Skeletal muscle cell (primary cell): ENCODE data around the gene NPB.
"Not testable (repeated sequence)": the region's sequence is repeated elsewhere in the genome, so short reads cannot be mapped to it uniquely, and the experiment has no call there.

ENCODE experiments used
- DNase-seq: peaks from one replicate; pipeline ENCODE4 v3.0.0-alpha.2; 2010; ENCODE audit warnings: low read depth
- H3K4me3 ChIP-seq: 2 replicates; pipeline ENCODE4 v1.5.1; 2011; ENCODE audit warnings: low read depth, mild to moderate bottlenecking, control low read depth, low read length, moderate library complexity

NPB gene

DNA sequence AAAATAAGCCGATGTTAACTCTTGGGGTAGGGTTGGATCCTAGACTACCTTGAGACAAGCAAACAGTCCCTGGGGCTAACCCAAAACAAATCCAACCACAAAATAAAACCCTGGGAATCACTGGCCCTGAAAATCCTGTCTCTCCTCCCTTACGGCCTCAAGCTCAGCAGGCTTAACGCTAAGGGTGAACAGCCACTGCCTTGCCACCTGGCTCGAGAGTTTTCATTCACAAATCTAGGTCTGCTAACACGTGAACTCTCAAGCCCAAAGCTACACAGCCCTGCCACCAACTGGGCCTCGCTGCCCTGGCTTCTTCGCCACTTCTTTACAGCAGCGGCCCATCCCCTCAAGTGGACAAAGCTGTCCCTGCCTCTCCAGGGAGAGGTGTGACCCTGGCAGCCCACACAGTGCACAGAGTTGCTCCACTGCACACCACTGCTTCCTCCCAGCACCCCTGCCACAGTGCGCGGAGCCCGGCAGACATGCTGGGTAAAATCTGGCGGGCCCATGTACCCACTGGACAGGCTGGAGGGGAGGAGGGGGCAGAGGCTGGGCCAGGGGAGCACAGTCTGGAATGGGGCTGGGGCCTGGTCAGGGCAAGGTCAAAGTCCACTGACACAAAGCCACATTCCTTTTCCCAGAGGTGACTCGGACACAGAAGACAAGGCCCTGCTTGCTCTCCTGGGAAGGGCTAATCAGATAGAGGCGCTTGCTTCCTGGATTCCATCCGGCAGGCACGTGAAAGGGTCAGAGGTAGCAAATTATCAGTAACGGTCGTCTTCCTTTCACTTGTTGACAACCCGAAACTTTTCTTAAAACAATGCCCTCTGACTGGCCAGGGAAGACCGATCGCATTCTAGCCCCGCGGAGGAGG, 8.2 kb downstream of the NPB start:
- DNase-seq = no peak
- peak overlapping the region; percentile 87 for H3K4me3 ChIP-seq

- H3K4me3 ChIP-seq = peak overlapping the region; percentile 87
- DNase-seq = no peak
These were observed 8.8 kb downstream of the NPB start for GRCh38 chr17:81910840-81911276.

GRCh38 chr17:81911277-81911961, 9.4 kb downstream of the NPB start, which contains the start of gene PCYT2:
PCYT2 (minus strand) TSS chr17:81911399; CDS start chr17:81911355, 44 bp downstream.
- peak within 1 kb of the TSS; percentile 87 for H3K4me3 ChIP-seq
- peak; percentile 34 for DNase-seq

- no peak for DNase-seq
- H3K4me3 ChIP-seq = no peak overlapping the region
These were observed 9.9 kb downstream of the NPB start for GRCh38 chr17:81911969-81912368.

DNA sequence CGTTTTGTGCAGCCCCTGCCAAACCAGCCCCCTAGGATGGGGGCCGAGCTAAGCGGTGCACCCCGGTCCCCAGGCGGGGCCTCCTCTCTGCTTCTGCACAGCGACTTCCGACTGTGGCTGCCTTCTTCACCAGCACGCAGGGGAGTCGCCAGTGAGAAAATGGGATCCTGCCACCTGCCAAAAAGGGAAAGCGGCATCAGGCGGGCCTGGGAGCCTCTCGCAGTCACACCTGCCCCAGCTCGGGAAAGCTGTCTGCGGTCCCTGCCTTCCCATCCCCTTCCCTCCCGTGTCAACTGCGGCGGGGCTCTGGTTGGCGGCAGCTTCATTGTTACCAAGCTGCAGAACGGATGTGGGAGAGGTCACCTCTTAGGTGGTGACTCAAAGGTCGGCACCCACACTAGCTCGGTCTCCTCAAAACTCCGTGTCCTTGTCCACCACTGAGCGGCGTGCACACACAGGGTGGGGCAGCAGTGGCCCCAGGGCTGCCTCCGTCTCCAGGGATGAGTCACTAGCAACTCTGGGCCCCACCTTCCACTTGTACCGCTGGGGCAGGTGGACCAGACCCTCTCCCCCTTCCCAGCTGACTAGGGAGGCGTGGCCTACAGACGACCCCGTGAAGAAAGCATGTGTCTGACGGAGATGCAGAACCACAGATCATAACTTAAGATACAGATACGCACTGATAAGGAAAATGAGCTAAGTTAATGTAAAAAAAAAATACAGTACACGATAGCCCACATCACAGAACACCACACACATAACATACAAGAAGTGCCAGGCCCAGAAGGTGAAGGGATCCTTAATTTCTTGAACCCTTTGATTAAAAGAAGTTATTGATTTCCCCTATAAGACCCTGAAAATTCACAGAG, 10.6 kb downstream of the NPB start:
- DNase-seq = no peak
- H3K4me3 ChIP-seq = no peak overlapping the region

- H3K4me3 ChIP-seq = no peak overlapping the region
- DNase-seq = no peak
These were observed 11.5 kb downstream of the NPB start for GRCh38 chr17:81913394-81914102.

- no peak overlapping the region for H3K4me3 ChIP-seq
- DNase-seq = no peak
These were observed 12.2 kb downstream of the NPB start for GRCh38 chr17:81914103-81914850.

GRCh38 chr17:81915331-81915730, 13.3 kb downstream of the NPB start:
- no peak for DNase-seq
- no peak overlapping the region for H3K4me3 ChIP-seq

DNA sequence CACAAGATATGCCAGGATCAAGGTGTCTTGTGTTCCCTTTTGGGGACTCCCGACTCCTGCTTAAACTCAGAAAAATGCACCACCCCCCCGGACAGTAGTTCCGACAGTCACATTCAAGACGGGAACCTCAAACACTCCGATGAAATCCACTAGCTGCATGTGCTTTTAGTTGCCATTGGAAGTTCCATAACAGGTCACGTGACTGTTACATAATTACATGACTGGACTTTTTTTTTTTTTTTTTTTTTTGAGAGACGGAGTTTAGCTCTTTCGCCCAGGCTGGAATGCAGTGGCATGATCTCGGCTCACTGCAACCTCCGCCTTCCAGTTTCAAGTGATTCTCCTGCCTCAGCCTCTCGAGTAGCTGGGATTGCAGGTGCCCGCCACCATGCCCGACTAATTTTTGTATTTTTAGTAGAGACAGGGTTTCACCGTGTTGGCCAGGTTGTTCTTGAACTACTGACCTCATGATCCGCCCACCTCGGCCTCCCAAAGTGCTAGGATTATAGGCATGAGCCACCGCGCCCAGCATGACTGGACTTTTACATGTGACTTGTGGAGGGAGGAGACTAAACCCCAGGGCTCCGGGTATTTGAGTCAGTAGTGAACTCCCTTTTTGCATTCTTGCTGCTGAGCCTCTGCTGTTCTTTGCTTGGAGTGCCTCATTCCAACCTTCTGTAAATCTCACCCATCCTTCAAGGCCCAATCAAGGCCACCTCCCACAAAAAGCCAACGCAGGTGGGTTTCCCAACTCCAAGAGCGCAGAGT, 14.4 kb downstream of the NPB start:
- H3K4me3 ChIP-seq = peak overlapping the region; percentile 66
- no peak for DNase-seq

GRCh38 chr17:81917565-81918332, 15.7 kb downstream of the NPB start, which contains the start of gene SIRT7:
SIRT7 (minus strand) TSS chr17:81918176; CDS start chr17:81918131, 45 bp downstream.
- H3K4me3 ChIP-seq = peak within 1 kb of the TSS; percentile 66
- no peak for DNase-seq

- peak overlapping the region; percentile 7 for H3K4me3 ChIP-seq
- not testable (repeated sequence) for DNase-seq
These were observed 16.3 kb downstream of the NPB start for GRCh38 chr17:81918333-81918669.

- no peak overlapping the region for H3K4me3 ChIP-seq
- DNase-seq = no peak
These were observed 17.0 kb downstream of the NPB start for GRCh38 chr17:81918832-81919545.

- no peak overlapping the region for H3K4me3 ChIP-seq
These were observed 18.8 kb downstream of the NPB start for GRCh38 chr17:81920612-81921536.

DNA sequence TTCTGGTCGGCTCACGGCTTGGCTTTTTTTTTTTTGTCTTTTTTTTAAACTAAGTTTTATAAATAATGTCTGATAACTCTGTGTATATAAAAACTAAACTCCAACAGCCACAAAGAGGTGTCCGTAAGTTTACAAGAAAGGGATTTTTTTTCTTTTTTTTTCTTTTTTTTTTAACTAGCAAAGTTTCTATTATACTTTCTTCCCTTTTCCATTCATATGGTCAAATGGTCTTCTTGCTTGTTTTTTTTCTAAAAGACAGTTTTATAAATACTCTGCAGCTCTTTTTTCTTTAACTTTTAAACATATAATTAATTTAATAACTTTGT, 19.5 kb downstream of the NPB start:
- no peak overlapping the region for H3K4me3 ChIP-seq

More at GRCh38 chr17:81920612-81921536, 18.8 kb downstream of the NPB start:
- DNase-seq = no peak

DNA sequence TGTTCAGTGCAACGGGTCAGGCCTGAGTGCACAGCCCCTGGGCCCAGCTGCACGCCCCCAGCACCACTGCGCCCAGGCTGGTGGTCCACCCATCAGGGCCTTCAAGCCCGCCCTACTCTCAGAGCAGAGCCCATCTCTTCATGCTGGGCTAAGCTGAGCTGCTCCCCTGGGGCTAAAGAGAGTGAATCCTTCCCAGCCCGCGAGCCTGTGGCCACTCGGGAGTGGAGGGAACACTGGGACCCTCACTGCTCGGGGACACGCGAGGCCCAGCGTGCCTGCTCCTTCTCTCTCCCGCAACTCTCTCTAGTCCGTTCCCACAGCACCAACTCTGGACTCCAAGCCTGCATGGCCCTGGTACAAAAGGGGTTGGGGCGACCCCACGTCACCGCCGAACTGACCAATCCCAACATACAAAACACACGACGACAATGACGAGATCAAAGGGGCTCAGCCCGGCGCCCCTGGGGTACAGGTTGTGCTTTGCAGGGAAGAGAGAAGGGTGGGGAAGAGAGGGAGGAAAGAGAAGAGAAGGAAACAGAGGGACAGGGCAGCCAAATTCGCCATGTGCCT, 20.0 kb downstream of the NPB start:
- H3K4me3 ChIP-seq = no peak overlapping the region
- DNase-seq = no peak

More for the DNA sequence above, 19.5 kb downstream of the NPB start:
- DNase-seq = no peak
